HFFc6 (cell line): Measurements from ENCODE around the gene HOXD12. TPM values are rescaled to one million over a fixed set of nuclear protein-coding genes. Genes with fewer than 3 reads are reported as not detected.

Experiments
- DNase-seq: peaks from one replicate; pipeline ENCODE4 v3.0.0-alpha.2; 2018
- H3K27ac Mint-ChIP-seq: 2 replicates; pipeline ENCODE4 v1.8.0; 2020; ENCODE audit warnings: mild to moderate bottlenecking, mixed read lengths
- H3K27me3 Mint-ChIP-seq: 2 replicates; pipeline ENCODE4 v1.8.0; 2021; ENCODE audit warnings: mild to moderate bottlenecking, moderate library complexity, mixed read lengths; ENCODE audit not compliant: insufficient read depth
- H3K36me3 Mint-ChIP-seq: 2 replicates; pipeline ENCODE4 v1.8.0; 2021; ENCODE audit warnings: low read depth, mixed read lengths
- H3K4me1 Mint-ChIP-seq: 2 replicates; pipeline ENCODE4 v1.8.0; 2020; ENCODE audit warnings: low read depth, mixed read lengths
- H3K4me3 Mint-ChIP-seq: 2 replicates; pipeline ENCODE4 v1.8.0; 2020; ENCODE audit warnings: mild to moderate bottlenecking, moderate library complexity, mixed read lengths
- H3K9me3 Mint-ChIP-seq: 2 replicates; pipeline ENCODE4 v1.8.0; 2020; ENCODE audit warnings: mild to moderate bottlenecking, mixed read lengths
- total RNA-seq, 6 experiments: library from RNA; stranded (reverse); fragmentation: NEBNext Ultra II Directional; extraction: Animal tissue kit (Norgen Biotek cat#: 25700); gene quantifications; 2 replicates in 1 of 6; 3 replicates in 5 of 6; pipeline ENCODE4 v1.2.3, GENCODE V29; 2021
- TF ChIP-seq, protein P1 (sequence below): fragments of 200-600 bp; sonication (generic); IDR thresholded peaks from 2 replicates; pipeline ENCODE4 v1.5.0; 2021; ENCODE audit warnings: antibody characterized with exemption, mild to moderate bottlenecking

The HOXD12 gene
- total RNA-seq, 6 experiments from 2014 or later = 0.19 to 0.36 (median 0.26) TPM; not detected in 2

DNA sequence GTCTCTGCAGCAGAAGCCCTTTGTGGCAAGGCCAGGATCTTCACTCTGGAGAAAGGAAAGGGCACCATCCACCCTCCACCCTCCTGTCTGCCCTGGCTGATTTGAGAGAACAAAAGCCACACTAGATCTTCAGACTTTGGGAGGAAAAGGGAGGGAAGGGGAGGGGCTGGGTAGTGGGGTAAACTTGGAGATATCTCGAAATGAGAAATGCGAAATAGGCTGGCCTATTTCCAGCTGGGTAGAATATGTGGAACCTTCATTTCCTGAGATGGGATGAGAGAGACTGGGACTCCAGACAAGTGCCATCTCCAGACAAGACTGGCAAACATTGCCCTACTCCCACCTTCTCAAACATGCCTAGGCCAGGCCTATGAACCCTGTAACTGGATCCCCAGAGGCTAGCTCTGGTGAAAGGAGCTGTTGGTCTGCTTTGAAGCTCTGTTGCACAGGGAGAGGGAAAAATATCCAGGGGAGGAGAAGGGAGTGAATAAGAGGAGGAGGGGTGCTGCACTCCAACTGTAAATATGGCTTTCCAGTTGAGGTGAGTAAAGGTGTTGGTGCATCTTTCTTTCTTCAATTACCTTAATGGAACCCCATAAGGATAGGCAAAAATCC lies 1.7 kb downstream of the HOXD12 start:
- TF ChIP-seq, protein P1, sequence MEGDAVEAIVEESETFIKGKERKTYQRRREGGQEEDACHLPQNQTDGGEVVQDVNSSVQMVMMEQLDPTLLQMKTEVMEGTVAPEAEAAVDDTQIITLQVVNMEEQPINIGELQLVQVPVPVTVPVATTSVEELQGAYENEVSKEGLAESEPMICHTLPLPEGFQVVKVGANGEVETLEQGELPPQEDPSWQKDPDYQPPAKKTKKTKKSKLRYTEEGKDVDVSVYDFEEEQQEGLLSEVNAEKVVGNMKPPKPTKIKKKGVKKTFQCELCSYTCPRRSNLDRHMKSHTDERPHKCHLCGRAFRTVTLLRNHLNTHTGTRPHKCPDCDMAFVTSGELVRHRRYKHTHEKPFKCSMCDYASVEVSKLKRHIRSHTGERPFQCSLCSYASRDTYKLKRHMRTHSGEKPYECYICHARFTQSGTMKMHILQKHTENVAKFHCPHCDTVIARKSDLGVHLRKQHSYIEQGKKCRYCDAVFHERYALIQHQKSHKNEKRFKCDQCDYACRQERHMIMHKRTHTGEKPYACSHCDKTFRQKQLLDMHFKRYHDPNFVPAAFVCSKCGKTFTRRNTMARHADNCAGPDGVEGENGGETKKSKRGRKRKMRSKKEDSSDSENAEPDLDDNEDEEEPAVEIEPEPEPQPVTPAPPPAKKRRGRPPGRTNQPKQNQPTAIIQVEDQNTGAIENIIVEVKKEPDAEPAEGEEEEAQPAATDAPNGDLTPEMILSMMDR = no peak
- no peak overlapping the region for H3K4me3 Mint-ChIP-seq
- H3K36me3 Mint-ChIP-seq = no peaks in the 10 kb centered on the region
- no peak for DNase-seq
- H3K27ac Mint-ChIP-seq = no peak overlapping the region
- no peaks in the 10 kb centered on the region for H3K9me3 Mint-ChIP-seq
- H3K27me3 Mint-ChIP-seq = peaks cover 19% of the 10 kb centered on the region
- peaks cover 43% of the 10 kb centered on the region for H3K4me1 Mint-ChIP-seq

DNA sequence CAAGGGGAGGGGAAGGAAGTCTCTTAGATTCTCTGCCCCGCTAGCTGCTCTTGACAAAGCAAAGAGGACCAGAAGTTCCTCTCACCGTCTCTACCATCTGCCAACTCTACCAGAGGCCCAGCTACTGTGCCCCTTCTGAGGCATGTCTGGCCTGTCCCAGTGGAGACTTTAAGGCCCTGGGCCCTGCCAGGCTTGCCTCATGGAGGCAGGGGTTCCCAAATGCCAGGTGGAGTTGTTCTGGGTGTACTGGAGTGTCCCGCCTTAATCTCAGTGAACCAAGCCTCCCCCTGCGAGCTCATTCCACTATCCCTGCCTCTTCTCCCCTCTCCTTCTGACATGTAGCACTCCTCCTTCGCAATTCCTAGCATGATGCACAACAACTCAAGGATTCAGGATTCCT lies 2.2 kb downstream of the HOXD12 start:
- Mint-ChIP-seq H3K27ac (no peak overlapping the region), H3K9me3 (no peaks in the 10 kb centered on the region), H3K4me3 (no peak overlapping the region), H3K4me1 (peaks cover 40% of the 10 kb centered on the region), H3K27me3 (peaks cover 14% of the 10 kb centered on the region), H3K36me3 (no peaks in the 10 kb centered on the region)
- TF ChIP-seq, protein P1 = no peak
- DNase-seq = no peak

- TF ChIP-seq, protein P1 = no peak
- Mint-ChIP-seq H3K27ac (no peak overlapping the region), H3K27me3 (peaks cover 17% of the 10 kb centered on the region), H3K4me3 (no peak overlapping the region), H3K4me1 (peaks cover 39% of the 10 kb centered on the region), H3K36me3 (no peaks in the 10 kb centered on the region), H3K9me3 (no peaks in the 10 kb centered on the region)
- no peak for DNase-seq
Observed at GRCh38 chr2:176102309-176102866, 2.8 kb downstream of the HOXD12 start.

- Mint-ChIP-seq H3K4me1 (peaks cover 33% of the 10 kb centered on the region), H3K36me3 (no peaks in the 10 kb centered on the region)
Observed at GRCh38 chr2:176103194-176103593, 3.6 kb downstream of the HOXD12 start.

GRCh38 chr2:176103742-176104315 lies 4.2 kb downstream of the HOXD12 start:
- Mint-ChIP-seq H3K4me1 (peaks cover 32% of the 10 kb centered on the region), H3K27me3 (peaks cover 14% of the 10 kb centered on the region), H3K9me3 (no peaks in the 10 kb centered on the region), H3K27ac (peak overlapping the region; percentile 77), H3K4me3 (peak overlapping the region; percentile 83), H3K36me3 (no peaks in the 10 kb centered on the region; the same call in 1 of the 2 replicates)
- DNase-seq = no peak
- TF ChIP-seq, protein P1 = no peak

More at GRCh38 chr2:176103194-176103593, 3.6 kb downstream of the HOXD12 start:
- peak overlapping the region; percentile 83 for H3K4me3 Mint-ChIP-seq
- peak overlapping the region; percentile 55; the same call in 1 of the 2 replicates for H3K27ac Mint-ChIP-seq
- peaks cover 15% of the 10 kb centered on the region for H3K27me3 Mint-ChIP-seq
- TF ChIP-seq, protein P1 = no peak
- no peaks in the 10 kb centered on the region for H3K9me3 Mint-ChIP-seq
- no peak for DNase-seq
